Measurements from ENCODE around the gene KCNN3.

The KCNN3 gene

DNA sequence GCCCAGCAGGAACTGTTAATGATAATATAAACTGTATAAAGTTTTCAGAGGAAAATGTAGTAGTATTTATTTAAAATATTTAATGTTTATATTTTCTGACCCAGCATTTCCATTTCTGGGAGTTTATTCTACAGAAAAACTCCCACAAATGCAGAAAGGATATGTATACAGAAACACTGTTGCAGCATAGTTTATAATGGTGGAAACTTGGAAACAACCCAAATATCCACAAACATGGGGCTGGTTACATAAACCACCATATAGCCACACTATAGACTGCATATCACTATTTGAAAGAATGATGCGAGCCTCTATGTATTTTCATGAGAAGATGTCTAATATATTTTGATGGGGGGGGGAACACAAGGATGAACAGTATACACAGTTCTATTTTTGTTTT, 31.5 kb upstream of the KCNN3 start:
- H3K27ac ChIP-seq, result no peak overlapping the region
- H3K27me3 ChIP-seq (ENCODE audit: control insufficient read depth, insufficient read depth, low read length), result no peaks in the 10 kb centered on the region
- H3K4me2 ChIP-seq (ENCODE audit: low read length), result no peak overlapping the region
- H3K9me3 ChIP-seq (ENCODE audit: control insufficient read depth, low read length), result no peaks in the 10 kb centered on the region
- H3K9ac ChIP-seq, result no peak overlapping the region
- no peaks in the 10 kb centered on the region for H3K79me2 ChIP-seq
- TF ChIP-seq, protein P1, sequence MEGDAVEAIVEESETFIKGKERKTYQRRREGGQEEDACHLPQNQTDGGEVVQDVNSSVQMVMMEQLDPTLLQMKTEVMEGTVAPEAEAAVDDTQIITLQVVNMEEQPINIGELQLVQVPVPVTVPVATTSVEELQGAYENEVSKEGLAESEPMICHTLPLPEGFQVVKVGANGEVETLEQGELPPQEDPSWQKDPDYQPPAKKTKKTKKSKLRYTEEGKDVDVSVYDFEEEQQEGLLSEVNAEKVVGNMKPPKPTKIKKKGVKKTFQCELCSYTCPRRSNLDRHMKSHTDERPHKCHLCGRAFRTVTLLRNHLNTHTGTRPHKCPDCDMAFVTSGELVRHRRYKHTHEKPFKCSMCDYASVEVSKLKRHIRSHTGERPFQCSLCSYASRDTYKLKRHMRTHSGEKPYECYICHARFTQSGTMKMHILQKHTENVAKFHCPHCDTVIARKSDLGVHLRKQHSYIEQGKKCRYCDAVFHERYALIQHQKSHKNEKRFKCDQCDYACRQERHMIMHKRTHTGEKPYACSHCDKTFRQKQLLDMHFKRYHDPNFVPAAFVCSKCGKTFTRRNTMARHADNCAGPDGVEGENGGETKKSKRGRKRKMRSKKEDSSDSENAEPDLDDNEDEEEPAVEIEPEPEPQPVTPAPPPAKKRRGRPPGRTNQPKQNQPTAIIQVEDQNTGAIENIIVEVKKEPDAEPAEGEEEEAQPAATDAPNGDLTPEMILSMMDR (IDR thresholded peaks at IDR 0.05), result no peak
- no peaks in the 10 kb centered on the region for H3K36me3 ChIP-seq (ENCODE audit: control insufficient read depth, insufficient read depth, low read length)
- no peaks in the 10 kb centered on the region for H3K4me1 ChIP-seq
- H2AFZ ChIP-seq, result no peak overlapping the region
- H3K4me3 ChIP-seq (ENCODE audit: low read depth, low read length), result no peak overlapping the region

- no peaks in the 10 kb centered on the region for H3K27me3 ChIP-seq (ENCODE audit: control insufficient read depth, insufficient read depth, low read length)
- no peak overlapping the region for H3K4me2 ChIP-seq (ENCODE audit: low read length)
- H2AFZ ChIP-seq, result no peak overlapping the region
- H3K9me3 ChIP-seq (ENCODE audit: control insufficient read depth, low read length), result no peaks in the 10 kb centered on the region
- TF ChIP-seq, protein P1 (IDR thresholded peaks at IDR 0.05), result no peak
- no peak overlapping the region for H3K9ac ChIP-seq
- H3K4me3 ChIP-seq (ENCODE audit: low read depth, low read length), result no peak overlapping the region
- H3K79me2 ChIP-seq, result no peaks in the 10 kb centered on the region
- H3K36me3 ChIP-seq (ENCODE audit: control insufficient read depth, insufficient read depth, low read length), result no peaks in the 10 kb centered on the region
- no peaks in the 10 kb centered on the region for H3K4me1 ChIP-seq
- no peak overlapping the region for H3K27ac ChIP-seq
Measured at GRCh38 chr1:154899041-154899440, 29.0 kb upstream of the KCNN3 start.

DNA sequence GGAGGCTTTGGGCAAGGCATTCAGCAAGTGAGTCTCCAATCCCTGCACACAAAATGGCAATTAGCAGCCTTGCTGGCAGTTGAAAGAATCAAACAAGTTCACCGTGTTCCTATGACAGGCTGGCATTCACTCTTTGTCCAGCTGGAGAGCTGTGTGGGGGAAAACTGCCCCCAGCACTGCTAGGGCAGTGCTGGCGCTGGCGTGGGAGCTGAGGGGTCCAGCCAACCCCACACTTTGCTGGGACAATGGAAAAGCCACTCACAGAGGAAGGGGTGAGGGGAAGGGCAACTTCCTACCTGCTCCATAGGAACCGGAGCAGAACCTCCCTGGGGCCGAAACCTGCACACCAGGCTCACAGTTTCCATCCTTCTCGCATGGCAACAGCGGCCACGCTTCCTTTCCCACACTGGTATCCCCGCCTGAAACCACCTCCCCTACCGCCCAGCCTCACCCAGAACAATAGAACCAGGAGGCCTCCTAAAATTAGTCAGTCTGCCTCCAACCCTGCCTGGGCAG, 26.7 kb upstream of the KCNN3 start:
- Histone ChIP-seq H3K9me3 (ENCODE audit: control insufficient read depth, low read length) (no peaks in the 10 kb centered on the region), H2AFZ (no peak overlapping the region), H3K4me1 (no peaks in the 10 kb centered on the region), H3K27me3 (ENCODE audit: control insufficient read depth, insufficient read depth, low read length) (no peaks in the 10 kb centered on the region), H3K27ac (no peak overlapping the region), H3K4me2 (ENCODE audit: low read length) (no peak overlapping the region), H3K79me2 (no peaks in the 10 kb centered on the region), H3K36me3 (ENCODE audit: control insufficient read depth, insufficient read depth, low read length) (no peaks in the 10 kb centered on the region), H3K4me3 (ENCODE audit: low read depth, low read length) (no peak overlapping the region), H3K9ac (no peak overlapping the region)
- TF ChIP-seq, protein P1 (IDR thresholded peaks at IDR 0.05), result no peak

- Histone ChIP-seq H3K9ac (no peak overlapping the region), H3K27ac (no peak overlapping the region), H3K27me3 (ENCODE audit: control insufficient read depth, insufficient read depth, low read length) (no peaks in the 10 kb centered on the region), H3K79me2 (no peaks in the 10 kb centered on the region), H3K9me3 (ENCODE audit: control insufficient read depth, low read length) (no peaks in the 10 kb centered on the region), H3K4me3 (ENCODE audit: low read depth, low read length) (no peak overlapping the region), H3K36me3 (ENCODE audit: control insufficient read depth, insufficient read depth, low read length) (no peaks in the 10 kb centered on the region), H3K4me1 (no peaks in the 10 kb centered on the region), H2AFZ (no peak overlapping the region), H3K4me2 (ENCODE audit: low read length) (no peak overlapping the region)
- TF ChIP-seq, protein P1 (IDR thresholded peaks at IDR 0.05), result no peak
Measured at GRCh38 chr1:154895798-154896197, 25.7 kb upstream of the KCNN3 start.

DNA sequence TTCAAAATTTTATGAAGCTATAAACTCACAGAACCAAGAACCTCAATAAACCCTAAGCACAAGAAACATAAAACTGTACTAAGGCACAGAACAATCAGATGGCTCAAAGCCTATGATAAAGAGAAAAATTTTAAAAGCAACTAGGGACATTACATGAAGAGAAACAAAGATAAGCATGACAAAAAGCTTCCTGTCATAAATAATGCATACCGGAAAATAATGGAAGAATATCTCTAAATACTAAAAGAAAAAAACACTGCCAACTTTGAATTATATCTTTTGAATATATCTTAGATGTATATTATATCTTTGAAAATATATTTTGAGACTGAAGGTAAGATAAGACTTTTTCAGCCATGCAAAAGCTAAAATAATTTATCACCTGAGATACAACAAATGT, 21.4 kb upstream of the KCNN3 start:
- no peaks in the 10 kb centered on the region for H3K27me3 ChIP-seq (ENCODE audit: control insufficient read depth, insufficient read depth, low read length)
- no peak overlapping the region for H3K9ac ChIP-seq
- H3K4me1 ChIP-seq, result no peaks in the 10 kb centered on the region
- no peak overlapping the region for H3K4me2 ChIP-seq (ENCODE audit: low read length)
- H3K9me3 ChIP-seq (ENCODE audit: control insufficient read depth, low read length), result no peaks in the 10 kb centered on the region
- H3K36me3 ChIP-seq (ENCODE audit: control insufficient read depth, insufficient read depth, low read length), result no peaks in the 10 kb centered on the region
- H3K27ac ChIP-seq, result no peak overlapping the region
- H3K79me2 ChIP-seq, result no peaks in the 10 kb centered on the region
- TF ChIP-seq, protein P1 (IDR thresholded peaks at IDR 0.05), result no peak
- no peak overlapping the region for H3K4me3 ChIP-seq (ENCODE audit: low read depth, low read length)
- no peak overlapping the region for H2AFZ ChIP-seq
